ENCODE results near the gene EDIL3.

Gene EDIL3

GRCh38 chr5:84229045-84229444, 155.6 kb downstream of the EDIL3 start:
- Histone ChIP-seq H3K79me1 (ENCODE audit: low read length) (no peaks in the 10 kb centered on the region), H3K18ac (ENCODE audit: low read length) (no peak overlapping the region), H4K8ac (ENCODE audit: low read depth, low read length) (no peak overlapping the region), H3K56ac (ENCODE audit: low read length) (no peak overlapping the region), H2AK5ac (ENCODE audit: low read length) (no peak overlapping the region), H4K5ac (ENCODE audit: low read length) (no peak overlapping the region), H3K79me2 (ENCODE audit: control insufficient read depth, insufficient read depth, low read length) (no peaks in the 10 kb centered on the region), H3K36me3 (ENCODE audit: control insufficient read depth, insufficient read depth, low read length) (no peaks in the 10 kb centered on the region), H3K27ac (ENCODE audit: low read depth, low read length) (no peak overlapping the region), H3K23ac (ENCODE audit: low read length) (no peak overlapping the region), H3K4me1 (ENCODE audit: control insufficient read depth, low read depth, low read length) (no peaks in the 10 kb centered on the region), H2BK5ac (ENCODE audit: low read length) (no peak overlapping the region), H2BK15ac (replicated peaks; ENCODE audit: low read depth) (no peak overlapping the region), H3K27me3 (ENCODE audit: insufficient read depth, low read length, poor library complexity) (no peaks in the 10 kb centered on the region), H2BK120ac (ENCODE audit: low read depth, low read length) (no peak overlapping the region), H3K4me3 (ENCODE audit: low read length) (no peak overlapping the region), H3K9ac (ENCODE audit: low read length) (no peak overlapping the region), H3K4ac (ENCODE audit: low read depth, low read length) (no peak overlapping the region), H3K4me2 (ENCODE audit: low read length) (no peak overlapping the region)
- DNase-seq: no peak

DNA sequence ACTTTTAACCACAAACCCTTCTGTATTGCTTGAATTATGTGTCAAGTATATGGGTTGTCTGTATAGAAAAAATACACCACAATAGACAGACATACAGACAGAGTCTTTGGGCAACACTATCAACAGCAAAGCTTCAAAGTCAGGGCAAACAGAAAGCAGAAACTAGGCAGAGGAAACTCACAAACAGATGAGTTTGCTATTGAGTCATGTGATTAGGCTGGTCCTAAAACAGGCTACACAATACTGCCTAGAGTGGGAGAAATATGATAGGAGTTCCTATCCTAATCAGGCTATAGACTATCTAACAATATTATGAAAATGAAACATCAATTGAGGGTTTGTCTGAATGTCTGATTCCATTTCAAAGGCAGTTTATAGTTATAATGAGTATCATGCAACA, 156.4 kb downstream of the EDIL3 start:
- H3K18ac ChIP-seq (ENCODE audit: low read length): no peak overlapping the region
- no peak overlapping the region for H3K4me3 ChIP-seq (ENCODE audit: low read length)
- H2BK15ac ChIP-seq (replicated peaks; ENCODE audit: low read depth): no peak overlapping the region
- no peak overlapping the region for H3K56ac ChIP-seq (ENCODE audit: low read length)
- H3K27ac ChIP-seq (ENCODE audit: low read depth, low read length): no peak overlapping the region
- no peaks in the 10 kb centered on the region for H3K27me3 ChIP-seq (ENCODE audit: insufficient read depth, low read length, poor library complexity)
- H3K4me2 ChIP-seq (ENCODE audit: low read length): no peak overlapping the region
- H4K5ac ChIP-seq (ENCODE audit: low read length): no peak overlapping the region
- no peak overlapping the region for H2BK120ac ChIP-seq (ENCODE audit: low read depth, low read length)
- no peak overlapping the region for H3K9ac ChIP-seq (ENCODE audit: low read length)
- no peak overlapping the region for H3K23ac ChIP-seq (ENCODE audit: low read length)
- no peak overlapping the region for H4K8ac ChIP-seq (ENCODE audit: low read depth, low read length)
- no peaks in the 10 kb centered on the region for H3K36me3 ChIP-seq (ENCODE audit: control insufficient read depth, insufficient read depth, low read length)
- H3K79me2 ChIP-seq (ENCODE audit: control insufficient read depth, insufficient read depth, low read length): no peaks in the 10 kb centered on the region
- no peaks in the 10 kb centered on the region for H3K79me1 ChIP-seq (ENCODE audit: low read length)
- H2BK5ac ChIP-seq (ENCODE audit: low read length): no peak overlapping the region
- no peak overlapping the region for H2AK5ac ChIP-seq (ENCODE audit: low read length)
- H3K4me1 ChIP-seq (ENCODE audit: control insufficient read depth, low read depth, low read length): no peaks in the 10 kb centered on the region
- no peak overlapping the region for H3K4ac ChIP-seq (ENCODE audit: low read depth, low read length)
- no peak for DNase-seq

GRCh38 chr5:84227236-84227635, 157.4 kb downstream of the EDIL3 start:
- Histone ChIP-seq H3K36me3 (ENCODE audit: control insufficient read depth, insufficient read depth, low read length) (no peaks in the 10 kb centered on the region), H3K4me2 (ENCODE audit: low read length) (no peak overlapping the region), H2BK15ac (replicated peaks; ENCODE audit: low read depth) (no peak overlapping the region), H2BK120ac (ENCODE audit: low read depth, low read length) (no peak overlapping the region), H4K5ac (ENCODE audit: low read length) (no peak overlapping the region), H3K18ac (ENCODE audit: low read length) (no peak overlapping the region), H3K4me1 (ENCODE audit: control insufficient read depth, low read depth, low read length) (no peaks in the 10 kb centered on the region), H3K23ac (ENCODE audit: low read length) (no peak overlapping the region), H3K4ac (ENCODE audit: low read depth, low read length) (no peak overlapping the region), H3K27ac (ENCODE audit: low read depth, low read length) (no peak overlapping the region), H3K27me3 (ENCODE audit: insufficient read depth, low read length, poor library complexity) (no peaks in the 10 kb centered on the region), H3K79me2 (ENCODE audit: control insufficient read depth, insufficient read depth, low read length) (no peaks in the 10 kb centered on the region), H2AK5ac (ENCODE audit: low read length) (no peak overlapping the region), H3K79me1 (ENCODE audit: low read length) (no peaks in the 10 kb centered on the region), H4K8ac (ENCODE audit: low read depth, low read length) (no peak overlapping the region), H2BK5ac (ENCODE audit: low read length) (no peak overlapping the region), H3K9ac (ENCODE audit: low read length) (no peak overlapping the region), H3K4me3 (ENCODE audit: low read length) (no peak overlapping the region), H3K56ac (ENCODE audit: low read length) (no peak overlapping the region)
- DNase-seq: no peak

DNA sequence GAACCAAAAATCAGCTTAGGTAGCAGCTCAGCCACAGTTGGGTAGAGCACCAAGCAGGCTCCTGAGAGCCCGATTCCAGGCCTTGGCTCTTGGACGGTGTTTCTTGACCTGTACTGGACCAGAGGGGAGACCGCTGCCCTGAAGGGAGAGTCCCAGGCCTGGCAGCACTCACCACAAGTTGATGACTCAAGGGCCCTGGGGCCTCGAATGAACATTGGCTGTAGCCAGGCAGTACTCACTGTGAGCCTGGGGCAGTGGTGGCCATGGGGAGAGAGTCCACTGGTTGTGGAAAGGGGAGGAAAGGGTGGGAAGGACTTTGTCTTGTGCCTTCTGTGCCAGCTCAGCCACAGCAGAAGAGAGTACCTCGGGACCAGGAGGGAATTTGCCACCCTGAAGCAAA, 166.1 kb downstream of the EDIL3 start:
- Histone ChIP-seq H3K4me3 (ENCODE audit: low read length) (no peak overlapping the region), H3K4me2 (ENCODE audit: low read length) (no peak overlapping the region), H3K36me3 (ENCODE audit: control insufficient read depth, insufficient read depth, low read length) (no peaks in the 10 kb centered on the region)

GRCh38 chr5:84215521-84215920, 169.2 kb downstream of the EDIL3 start:
- Histone ChIP-seq H2BK15ac (replicated peaks; ENCODE audit: low read depth) (no peak overlapping the region), H3K79me2 (ENCODE audit: control insufficient read depth, insufficient read depth, low read length) (no peaks in the 10 kb centered on the region), H3K4me3 (ENCODE audit: low read length) (no peak overlapping the region), H3K4ac (ENCODE audit: low read depth, low read length) (no peak overlapping the region), H3K27ac (ENCODE audit: low read depth, low read length) (no peak overlapping the region), H3K4me1 (ENCODE audit: control insufficient read depth, low read depth, low read length) (no peaks in the 10 kb centered on the region), H4K8ac (ENCODE audit: low read depth, low read length) (no peak overlapping the region), H4K5ac (ENCODE audit: low read length) (no peak overlapping the region), H3K4me2 (ENCODE audit: low read length) (no peak overlapping the region), H3K9ac (ENCODE audit: low read length) (no peak overlapping the region), H3K36me3 (ENCODE audit: control insufficient read depth, insufficient read depth, low read length) (no peaks in the 10 kb centered on the region), H2BK5ac (ENCODE audit: low read length) (no peak overlapping the region), H3K18ac (ENCODE audit: low read length) (peak overlapping the region; percentile 28), H2BK120ac (ENCODE audit: low read depth, low read length) (no peak overlapping the region), H3K27me3 (ENCODE audit: insufficient read depth, low read length, poor library complexity) (no peaks in the 10 kb centered on the region), H2AK5ac (ENCODE audit: low read length) (no peak overlapping the region), H3K79me1 (ENCODE audit: low read length) (no peaks in the 10 kb centered on the region), H3K56ac (ENCODE audit: low read length) (no peak overlapping the region), H3K23ac (ENCODE audit: low read length) (no peak overlapping the region)
- WGBS (ENCODE audit: extremely low coverage, insufficient coverage, low lambda C conversion rate): no CpG with 5 or more reads among the region's 3 CpGs
- no peak for DNase-seq

More for the DNA sequence above, 166.1 kb downstream of the EDIL3 start:
- Histone ChIP-seq H3K23ac (ENCODE audit: low read length) (no peak overlapping the region), H3K79me1 (ENCODE audit: low read length) (no peaks in the 10 kb centered on the region), H3K27me3 (ENCODE audit: insufficient read depth, low read length, poor library complexity) (no peaks in the 10 kb centered on the region), H2AK5ac (ENCODE audit: low read length) (no peak overlapping the region), H2BK5ac (ENCODE audit: low read length) (no peak overlapping the region), H3K4ac (ENCODE audit: low read depth, low read length) (no peak overlapping the region), H4K5ac (ENCODE audit: low read length) (no peak overlapping the region), H3K18ac (ENCODE audit: low read length) (no peak overlapping the region), H3K27ac (ENCODE audit: low read depth, low read length) (no peak overlapping the region), H2BK120ac (ENCODE audit: low read depth, low read length) (no peak overlapping the region), H2BK15ac (replicated peaks; ENCODE audit: low read depth) (no peak overlapping the region), H4K8ac (ENCODE audit: low read depth, low read length) (no peak overlapping the region), H3K9ac (ENCODE audit: low read length) (no peak overlapping the region), H3K56ac (ENCODE audit: low read length) (no peak overlapping the region), H3K4me1 (ENCODE audit: control insufficient read depth, low read depth, low read length) (no peaks in the 10 kb centered on the region), H3K79me2 (ENCODE audit: control insufficient read depth, insufficient read depth, low read length) (no peaks in the 10 kb centered on the region)
- DNase-seq: peak; percentile 13
- no CpG with 5 or more reads among the region's 5 CpGs for WGBS (ENCODE audit: extremely low coverage, insufficient coverage, low lambda C conversion rate)

GRCh38 chr5:84213861-84214260, 170.8 kb downstream of the EDIL3 start:
- H3K4me1 ChIP-seq (ENCODE audit: control insufficient read depth, low read depth, low read length): no peaks in the 10 kb centered on the region
- H3K4me3 ChIP-seq (ENCODE audit: low read length): no peak overlapping the region
- H2BK120ac ChIP-seq (ENCODE audit: low read depth, low read length): no peak overlapping the region
- no peaks in the 10 kb centered on the region for H3K27me3 ChIP-seq (ENCODE audit: insufficient read depth, low read length, poor library complexity)
- no peak overlapping the region for H4K8ac ChIP-seq (ENCODE audit: low read depth, low read length)
- H3K4me2 ChIP-seq (ENCODE audit: low read length): no peak overlapping the region
- no peak overlapping the region for H3K23ac ChIP-seq (ENCODE audit: low read length)
- no peak overlapping the region for H4K5ac ChIP-seq (ENCODE audit: low read length)
- H3K79me2 ChIP-seq (ENCODE audit: control insufficient read depth, insufficient read depth, low read length): no peaks in the 10 kb centered on the region
- no peak overlapping the region for H2BK5ac ChIP-seq (ENCODE audit: low read length)
- no peak overlapping the region for H3K4ac ChIP-seq (ENCODE audit: low read depth, low read length)
- no peak overlapping the region for H2AK5ac ChIP-seq (ENCODE audit: low read length)
- H3K9ac ChIP-seq (ENCODE audit: low read length): no peak overlapping the region
- no peaks in the 10 kb centered on the region for H3K79me1 ChIP-seq (ENCODE audit: low read length)
- DNase-seq: no peak
- no peak overlapping the region for H3K18ac ChIP-seq (ENCODE audit: low read length)
- H3K36me3 ChIP-seq (ENCODE audit: control insufficient read depth, insufficient read depth, low read length): no peaks in the 10 kb centered on the region
- WGBS (ENCODE audit: extremely low coverage, insufficient coverage, low lambda C conversion rate): no CpG with 5 or more reads among the region's 1 CpG
- H3K56ac ChIP-seq (ENCODE audit: low read length): no peak overlapping the region
- H2BK15ac ChIP-seq (replicated peaks; ENCODE audit: low read depth): no peak overlapping the region
- no peak overlapping the region for H3K27ac ChIP-seq (ENCODE audit: low read depth, low read length)

All from mesendoderm (in vitro differentiated cells).